HEK293T (cell line): Measurements from ENCODE around the gene STAB1.

Experiments used
- ARNT ChIP-seq: fragments of 450-650 bp; IDR thresholded peaks from 2 replicates; pipeline ENCODE4 v1.6.1; 2017; ENCODE audit warnings: mild to moderate bottlenecking
- BHLHE40 ChIP-seq: fragments of 450-650 bp; IDR thresholded peaks from 2 replicates; pipeline ENCODE4 v1.6.1; 2016; ENCODE audit warnings: mild to moderate bottlenecking, moderate library complexity, borderline replicate concordance
- CTBP1 ChIP-seq: fragments of 450-650 bp; IDR thresholded peaks from 2 replicates; pipeline ENCODE4 v1.6.1; 2016; ENCODE audit warnings: borderline replicate concordance
- ELF4 ChIP-seq: fragments of 450-650 bp; IDR thresholded peaks from 2 replicates; pipeline ENCODE4 v1.6.1; 2017; ENCODE audit warnings: antibody characterized with exemption
- FOXK2 ChIP-seq: fragments of 450-650 bp; IDR thresholded peaks from 2 replicates; pipeline ENCODE4 v1.6.1; 2016; ENCODE audit warnings: mild to moderate bottlenecking
- HDGF ChIP-seq: fragments of 450-650 bp; IDR thresholded peaks from 2 replicates; pipeline ENCODE4 v1.6.1; 2017; ENCODE audit warnings: antibody characterized with exemption, borderline replicate concordance
- LEF1 ChIP-seq: fragments of 450-650 bp; IDR thresholded peaks from 2 replicates; pipeline ENCODE4 v1.6.1; 2017; ENCODE audit warnings: mild to moderate bottlenecking, borderline replicate concordance

GRCh38 chr3:52551118-52551517, 56.0 kb downstream of the STAB1 start:
- TF ChIP-seq ELF4 (no peak), BHLHE40 (no peak), LEF1 (no peak), FOXK2 (no peak), ARNT (no peak), CTBP1 (no peak), HDGF (no peak)
